GM23338 (cell line): Measurements from ENCODE around the gene NHS. TPM values are rescaled to one million over a fixed set of nuclear protein-coding genes. Genes with fewer than 3 reads are reported as not detected.

Experiments
- ATAC-seq: fragments of 200-7000 bp; cut with Tn5 transposase; 3 replicates; pipeline ENCODE4 v1.9.1; 2020
- DNase-seq: peaks from one replicate; pipeline ENCODE4 v3.0.0-alpha.2; 2015; ENCODE audit warnings: low spot score
- H2AFZ ChIP-seq: fragments of 200-600 bp; sonication (generic); 2 replicates; pipeline ENCODE4 v1.8.0; 2016; ENCODE audit warnings: antibody characterized with exemption, mild to moderate bottlenecking, moderate library complexity
- H3F3A ChIP-seq: fragments of 200-600 bp; sonication (generic); replicated peaks from 2 replicates; pipeline ENCODE4 v1.8.0; 2017; ENCODE audit warnings: antibody characterized with exemption, mixed run types, low read depth
- H3K27ac ChIP-seq: fragments of 200-600 bp; sonication (generic); 2 replicates; pipeline ENCODE4 v1.6.1; 2016; ENCODE audit warnings: low read depth
- H3K27me3 ChIP-seq: fragments of 200-600 bp; sonication (generic); 2 replicates; pipeline ENCODE4 v1.8.0; 2016; ENCODE audit warnings: mild to moderate bottlenecking, mixed run types, moderate library complexity; ENCODE audit not compliant: insufficient read depth
- H3K36me3 ChIP-seq: fragments of 200-600 bp; sonication (generic); 2 replicates; pipeline ENCODE4 v1.8.0; 2016; ENCODE audit warnings: mild to moderate bottlenecking; ENCODE audit not compliant: insufficient read depth
- H3K4me1 ChIP-seq: fragments of 200-600 bp; sonication (generic); 2 replicates; pipeline ENCODE4 v1.8.0; 2016; ENCODE audit warnings: mild to moderate bottlenecking, moderate library complexity; ENCODE audit not compliant: insufficient read depth
- H3K4me2 ChIP-seq: fragments of 200-600 bp; sonication (generic); 2 replicates; pipeline ENCODE4 v1.7.1; 2017; ENCODE audit warnings: mixed run types
- H3K4me3 ChIP-seq: fragments of 200-600 bp; sonication (generic); 2 replicates; pipeline ENCODE4 v1.6.1; 2016; ENCODE audit warnings: mixed run types
- H3K79me2 ChIP-seq: fragments of 200-600 bp; sonication (generic); replicated peaks from 2 replicates; pipeline ENCODE4 v1.8.0; 2017; ENCODE audit warnings: mild to moderate bottlenecking; ENCODE audit not compliant: insufficient read depth
- H3K9me2 ChIP-seq: fragments of 200-600 bp; sonication (generic); 2 replicates; pipeline ENCODE4 v1.8.0; 2017; ENCODE audit not compliant: insufficient read depth
- H4K20me1 ChIP-seq: fragments of 200-600 bp; sonication (generic); replicated peaks from 2 replicates; pipeline ENCODE4 v1.8.0; 2017; ENCODE audit warnings: mild to moderate bottlenecking; ENCODE audit not compliant: insufficient read depth
- H3K27ac Mint-ChIP-seq: 2 replicates; pipeline ENCODE4 v1.8.0; 2020; ENCODE audit warnings: inconsistent platforms, mild to moderate bottlenecking, moderate library complexity, mixed read lengths
- H3K27me3 Mint-ChIP-seq: 3 replicates; pipeline ENCODE4 v1.8.0; 2022; ENCODE audit warnings: low read depth, mild to moderate bottlenecking, moderate library complexity, mixed read lengths, inconsistent platforms; ENCODE audit not compliant: insufficient read depth, poor library complexity
- H3K36me3 Mint-ChIP-seq: 3 replicates; pipeline ENCODE4 v1.8.0; 2021; ENCODE audit warnings: low read depth, mild to moderate bottlenecking, inconsistent platforms, moderate library complexity, mixed read lengths
- H3K4me1 Mint-ChIP-seq: 3 replicates; pipeline ENCODE4 v1.8.0; 2020; ENCODE audit warnings: mild to moderate bottlenecking, inconsistent platforms, mixed read lengths
- H3K4me3 Mint-ChIP-seq: 3 replicates; pipeline ENCODE4 v1.8.0; 2021; ENCODE audit warnings: moderate library complexity, mild to moderate bottlenecking, inconsistent platforms, mixed read lengths
- H3K9me3 Mint-ChIP-seq: 3 replicates; pipeline ENCODE4 v1.8.0; 2020; ENCODE audit warnings: moderate library complexity, mild to moderate bottlenecking, inconsistent platforms, mixed read lengths
- CREB1 ChIP-seq: fragments of 250-450 bp; sonication (Bioruptor Pico); IDR thresholded peaks from 2 replicates; pipeline ENCODE4 v1.5.0; 2020; ENCODE audit warnings: low read depth, mild to moderate bottlenecking, moderate library complexity
- EZH2 ChIP-seq: fragments of 200-600 bp; sonication (generic); IDR thresholded peaks from one replicate; pipeline ENCODE4 v1.8.0; 2017; ENCODE audit warnings: antibody characterized with exemption, mild to moderate bottlenecking, low read depth; ENCODE audit not compliant: unreplicated experiment
- EZH2phosphoT487 ChIP-seq: fragments of 200-600 bp; sonication (generic); IDR thresholded peaks from one replicate; pipeline ENCODE4 v1.8.1; 2018; ENCODE audit warnings: antibody characterized with exemption; ENCODE audit not compliant: unreplicated experiment
- JUNB ChIP-seq: IDR thresholded peaks from one replicate; pipeline ENCODE4 v1.6.1; 2016; ENCODE audit warnings: antibody characterized with exemption; ENCODE audit not compliant: unreplicated experiment
- POLR2AphosphoS5 ChIP-seq: IDR thresholded peaks from 2 replicates; pipeline ENCODE4 v1.6.1; 2016; ENCODE audit warnings: antibody characterized with exemption, low read depth
- polyA plus RNA-seq: library from polyadenylated mRNA; unstranded; fragments of >200 nt; fragmentation: Nextera tagmentation; extraction: Ambion mirVana; gene quantifications from 2 replicates; pipeline ENCODE4 v1.2.1, GENCODE V29; 2016
- total RNA-seq: library from RNA; depleted of rRNA; stranded (reverse); fragments of >200 nt; shearing (Covaris generic); gene quantifications from 2 replicates; pipeline ENCODE4 v1.2.3, GENCODE V29; 2014
- TF ChIP-seq, protein P1 (sequence below): fragments of 250-450 bp; sonication (Bioruptor Pico); IDR thresholded peaks from 2 replicates; pipeline ENCODE4 v1.5.0; 2020; ENCODE audit warnings: mild to moderate bottlenecking, moderate library complexity

NHS gene
- total and polyA plus RNA-seq, 2 experiments from 2014 or later, result 1.8 to 8.2 TPM

- no peak for DNase-seq
- ATAC-seq, result no peak
- no peak overlapping the region for H3K27ac Mint-ChIP-seq
Measured at GRCh38 chrX:17495052-17495451, 120.1 kb downstream of the NHS start.

More at GRCh38 chrX:17495052-17495451, 120.1 kb downstream of the NHS start:
- H3K79me2 ChIP-seq, result no peaks in the 10 kb centered on the region
- Mint-ChIP-seq H3K4me1 (peaks cover 15% of the 10 kb centered on the region), H3K9me3 (no peaks in the 10 kb centered on the region; the same call in 2 of the 3 replicates), H3K4me3 (no peak overlapping the region), H3K27me3 (no peaks in the 10 kb centered on the region), H3K36me3 (no peaks in the 10 kb centered on the region)
- H3K9me2 ChIP-seq, result no peaks in the 10 kb centered on the region
- H4K20me1 ChIP-seq, result no peaks in the 10 kb centered on the region
- no peaks in the 10 kb centered on the region for H3K36me3 ChIP-seq
- H3K4me2 ChIP-seq, result no peak overlapping the region
- H2AFZ ChIP-seq, result no peak overlapping the region
- 0 out of 2 replicates have a peak, but pooled peaks cover 3% of the 10 kb centered on the region for H3K4me1 ChIP-seq
- H3F3A ChIP-seq, result no peaks in the 10 kb centered on the region
- no peak for TF ChIP-seq JUNB
- TF ChIP-seq, protein P1, sequence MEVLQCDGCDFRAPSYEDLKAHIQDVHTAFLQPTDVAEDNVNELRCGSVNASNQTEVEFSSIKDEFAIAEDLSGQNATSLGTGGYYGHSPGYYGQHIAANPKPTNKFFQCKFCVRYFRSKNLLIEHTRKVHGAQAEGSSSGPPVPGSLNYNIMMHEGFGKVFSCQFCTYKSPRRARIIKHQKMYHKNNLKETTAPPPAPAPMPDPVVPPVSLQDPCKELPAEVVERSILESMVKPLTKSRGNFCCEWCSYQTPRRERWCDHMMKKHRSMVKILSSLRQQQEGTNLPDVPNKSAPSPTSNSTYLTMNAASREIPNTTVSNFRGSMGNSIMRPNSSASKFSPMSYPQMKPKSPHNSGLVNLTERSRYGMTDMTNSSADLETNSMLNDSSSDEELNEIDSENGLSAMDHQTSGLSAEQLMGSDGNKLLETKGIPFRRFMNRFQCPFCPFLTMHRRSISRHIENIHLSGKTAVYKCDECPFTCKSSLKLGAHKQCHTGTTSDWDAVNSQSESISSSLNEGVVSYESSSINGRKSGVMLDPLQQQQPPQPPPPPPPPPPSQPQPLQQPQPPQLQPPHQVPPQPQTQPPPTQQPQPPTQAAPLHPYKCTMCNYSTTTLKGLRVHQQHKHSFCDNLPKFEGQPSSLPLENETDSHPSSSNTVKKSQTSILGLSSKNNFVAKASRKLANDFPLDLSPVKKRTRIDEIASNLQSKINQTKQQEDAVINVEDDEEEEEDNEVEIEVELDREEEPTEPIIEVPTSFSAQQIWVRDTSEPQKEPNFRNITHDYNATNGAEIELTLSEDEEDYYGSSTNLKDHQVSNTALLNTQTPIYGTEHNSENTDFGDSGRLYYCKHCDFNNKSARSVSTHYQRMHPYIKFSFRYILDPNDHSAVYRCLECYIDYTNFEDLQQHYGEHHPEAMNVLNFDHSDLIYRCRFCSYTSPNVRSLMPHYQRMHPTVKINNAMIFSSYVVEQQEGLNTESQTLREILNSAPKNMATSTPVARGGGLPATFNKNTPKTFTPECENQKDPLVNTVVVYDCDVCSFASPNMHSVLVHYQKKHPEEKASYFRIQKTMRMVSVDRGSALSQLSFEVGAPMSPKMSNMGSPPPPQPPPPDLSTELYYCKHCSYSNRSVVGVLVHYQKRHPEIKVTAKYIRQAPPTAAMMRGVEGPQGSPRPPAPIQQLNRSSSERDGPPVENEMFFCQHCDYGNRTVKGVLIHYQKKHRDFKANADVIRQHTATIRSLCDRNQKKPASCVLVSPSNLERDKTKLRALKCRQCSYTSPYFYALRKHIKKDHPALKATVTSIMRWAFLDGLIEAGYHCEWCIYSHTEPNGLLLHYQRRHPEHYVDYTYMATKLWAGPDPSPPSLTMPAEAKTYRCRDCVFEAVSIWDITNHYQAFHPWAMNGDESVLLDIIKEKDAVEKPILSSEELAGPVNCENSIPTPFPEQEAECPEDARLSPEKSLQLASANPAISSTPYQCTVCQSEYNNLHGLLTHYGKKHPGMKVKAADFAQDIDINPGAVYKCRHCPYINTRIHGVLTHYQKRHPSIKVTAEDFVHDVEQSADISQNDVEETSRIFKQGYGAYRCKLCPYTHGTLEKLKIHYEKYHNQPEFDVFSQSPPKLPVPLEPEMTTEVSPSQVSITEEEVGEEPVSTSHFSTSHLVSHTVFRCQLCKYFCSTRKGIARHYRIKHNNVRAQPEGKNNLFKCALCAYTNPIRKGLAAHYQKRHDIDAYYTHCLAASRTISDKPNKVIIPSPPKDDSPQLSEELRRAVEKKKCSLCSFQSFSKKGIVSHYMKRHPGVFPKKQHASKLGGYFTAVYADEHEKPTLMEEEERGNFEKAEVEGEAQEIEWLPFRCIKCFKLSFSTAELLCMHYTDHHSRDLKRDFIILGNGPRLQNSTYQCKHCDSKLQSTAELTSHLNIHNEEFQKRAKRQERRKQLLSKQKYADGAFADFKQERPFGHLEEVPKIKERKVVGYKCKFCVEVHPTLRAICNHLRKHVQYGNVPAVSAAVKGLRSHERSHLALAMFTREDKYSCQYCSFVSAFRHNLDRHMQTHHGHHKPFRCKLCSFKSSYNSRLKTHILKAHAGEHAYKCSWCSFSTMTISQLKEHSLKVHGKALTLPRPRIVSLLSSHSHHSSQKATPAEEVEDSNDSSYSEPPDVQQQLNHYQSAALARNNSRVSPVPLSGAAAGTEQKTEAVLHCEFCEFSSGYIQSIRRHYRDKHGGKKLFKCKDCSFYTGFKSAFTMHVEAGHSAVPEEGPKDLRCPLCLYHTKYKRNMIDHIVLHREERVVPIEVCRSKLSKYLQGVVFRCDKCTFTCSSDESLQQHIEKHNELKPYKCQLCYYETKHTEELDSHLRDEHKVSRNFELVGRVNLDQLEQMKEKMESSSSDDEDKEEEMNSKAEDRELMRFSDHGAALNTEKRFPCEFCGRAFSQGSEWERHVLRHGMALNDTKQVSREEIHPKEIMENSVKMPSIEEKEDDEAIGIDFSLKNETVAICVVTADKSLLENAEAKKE (CRISPR knock-in tag), result no peak
- no peak for TF ChIP-seq CREB1 (CRISPR knock-in tag)
- no peak for TF ChIP-seq EZH2
- no peak for TF ChIP-seq POLR2AphosphoS5
- no peak for TF ChIP-seq EZH2phosphoT487
- no peaks in the 10 kb centered on the region for H3K27me3 ChIP-seq
- H3K27ac ChIP-seq, result no peak overlapping the region
- H3K4me3 ChIP-seq, result no peak overlapping the region
